Activated T-cell treated with anti-CD3 and anti-CD28 coated beads for 24 hours (primary cell): Measurements from ENCODE around the gene RANBP1.
"Not testable (repeated sequence)": the region's sequence is repeated elsewhere in the genome, so short reads cannot be mapped to it uniquely, and the experiment has no call there.

Experiments
- DNase-seq: peaks from one replicate; pipeline ENCODE4 v3.0.0-alpha.2; 2020; ENCODE audit warnings: low read depth

The RANBP1 gene

DNA sequence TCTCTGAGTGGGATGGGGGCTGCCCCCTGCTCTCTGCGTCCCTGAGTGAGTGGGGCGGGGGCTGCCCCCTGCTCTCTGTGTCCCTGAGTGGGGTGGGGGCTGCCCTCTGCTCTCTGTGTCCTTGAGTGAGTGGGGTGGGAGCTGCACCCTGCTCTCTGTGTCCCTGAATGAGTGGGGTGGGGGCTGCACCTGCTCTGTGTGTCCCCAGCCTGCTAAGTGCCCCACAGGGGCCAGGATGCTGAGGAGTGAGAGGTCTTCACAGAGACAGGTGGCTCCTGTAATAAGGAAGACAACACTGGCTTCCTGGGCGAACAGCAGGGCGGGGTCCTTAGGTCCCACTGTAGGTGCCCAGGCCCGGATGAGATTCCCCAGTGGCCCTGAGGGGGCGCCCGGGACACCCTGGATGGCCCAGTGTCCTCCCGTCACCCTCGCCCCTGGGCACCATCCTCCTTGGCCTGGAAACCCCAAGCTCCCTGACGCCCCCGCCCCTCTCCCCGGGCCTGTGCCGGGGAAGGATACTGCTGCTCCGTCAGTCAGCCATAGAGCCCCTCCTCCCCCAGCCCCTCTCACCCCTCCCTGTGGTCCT is 38.8 kb downstream of the RANBP1 start:
- no peak for DNase-seq

- DNase-seq, result no peak
Observed at GRCh38 chr22:20155330-20156041, 39.6 kb downstream of the RANBP1 start.

- DNase-seq, result no peak
Observed at GRCh38 chr22:20156042-20156389, 40.1 kb downstream of the RANBP1 start.

DNA sequence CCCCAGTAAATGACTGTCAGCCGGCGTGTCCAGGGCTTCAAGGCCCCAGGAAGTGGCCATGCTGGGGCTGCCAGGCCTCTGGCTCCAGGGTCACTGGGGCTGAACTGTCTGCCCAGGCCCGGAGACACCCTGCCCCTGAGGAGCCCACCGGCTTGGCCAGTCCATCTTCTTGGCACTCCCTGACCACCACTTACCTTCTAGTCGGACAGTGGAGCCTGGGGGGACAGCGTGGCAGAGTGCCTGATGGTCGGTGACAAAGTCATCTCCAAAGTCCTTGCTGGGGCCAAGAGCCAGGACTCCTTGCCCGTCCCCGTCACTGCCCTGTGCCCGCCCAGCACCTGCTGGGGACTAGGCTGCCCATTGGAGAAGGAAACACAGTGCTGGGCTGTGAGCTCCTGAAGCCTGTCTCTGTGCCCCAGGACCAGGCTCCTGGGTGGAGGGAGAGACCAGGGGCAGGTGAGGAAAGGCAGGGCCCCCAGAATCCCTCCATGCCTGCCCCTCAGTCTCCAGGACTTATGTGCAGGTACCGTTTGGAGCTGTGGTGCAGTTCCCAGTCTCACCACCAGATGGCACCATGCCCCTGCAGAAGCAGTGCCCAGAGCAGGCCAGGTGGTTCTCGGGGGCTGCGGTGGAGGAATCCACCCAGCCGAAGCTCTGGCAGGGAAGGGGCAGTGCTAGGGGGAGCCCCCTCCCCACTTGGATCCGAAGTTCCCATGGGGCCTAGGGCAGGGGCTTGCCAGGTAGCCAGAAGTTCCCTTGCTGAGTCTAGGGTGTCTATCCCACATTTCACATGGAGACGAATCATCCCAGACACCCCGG is 40.9 kb downstream of the RANBP1 start:
- DNase-seq, result peak; percentile 83

GRCh38 chr22:20157430-20158183 is 41.7 kb downstream of the RANBP1 start:
- DNase-seq, result no peak

DNA sequence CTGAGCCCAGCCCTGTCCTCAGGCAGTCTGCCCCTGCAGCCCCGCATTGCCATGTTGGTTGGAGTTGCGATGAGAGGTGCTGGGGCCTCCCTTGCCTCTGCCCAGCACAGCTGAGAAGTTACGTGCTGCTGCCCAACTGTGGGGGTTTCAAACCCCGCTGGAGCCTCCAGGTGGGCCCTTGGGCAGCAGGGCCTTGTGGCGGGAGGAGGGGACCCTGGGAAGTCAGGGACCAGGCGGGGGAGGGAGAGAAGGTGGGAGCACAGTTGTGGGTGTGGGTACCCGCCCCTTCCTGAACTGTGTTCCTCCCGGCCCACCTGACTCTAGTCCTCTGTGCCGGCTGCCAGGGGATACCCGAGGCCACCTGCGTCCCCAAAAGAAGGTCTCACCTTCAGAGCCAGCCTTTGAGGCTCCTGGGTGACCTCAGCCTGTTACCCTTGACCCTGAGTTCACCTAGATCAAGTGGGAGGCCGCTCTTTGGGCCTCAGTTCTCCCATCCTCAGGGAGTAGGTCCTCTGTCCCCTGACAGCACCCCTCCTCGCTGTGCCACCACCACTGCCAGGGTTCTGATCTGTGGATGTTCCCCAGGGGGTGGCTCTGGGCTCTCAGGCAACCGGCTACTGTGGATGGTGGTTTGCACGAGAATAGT is 42.6 kb downstream of the RANBP1 start:
- DNase-seq, result no peak

DNA sequence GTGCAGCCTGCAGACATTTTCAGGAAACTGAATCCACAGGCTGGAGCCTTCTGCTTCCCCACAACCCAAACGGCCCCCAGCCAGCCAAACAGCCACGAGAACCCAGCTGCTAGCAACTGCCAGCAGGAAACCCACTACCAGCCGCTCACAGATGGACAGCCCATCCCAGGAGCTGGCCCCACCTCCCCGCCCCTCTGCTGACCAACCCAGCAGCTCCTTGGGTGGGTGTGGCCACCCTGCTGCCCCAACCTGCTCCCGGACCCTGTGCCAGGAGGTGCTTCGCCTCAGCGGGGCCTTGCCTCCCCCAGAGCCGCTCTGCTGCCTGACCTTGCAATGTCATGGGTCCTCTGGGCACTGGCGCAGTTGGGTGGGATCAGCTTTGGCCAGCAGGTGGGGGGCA is 43.2 kb downstream of the RANBP1 start:
- DNase-seq, result no peak

- DNase-seq, result not testable (repeated sequence)
Observed at GRCh38 chr22:20159531-20159930, 43.6 kb downstream of the RANBP1 start.

DNA sequence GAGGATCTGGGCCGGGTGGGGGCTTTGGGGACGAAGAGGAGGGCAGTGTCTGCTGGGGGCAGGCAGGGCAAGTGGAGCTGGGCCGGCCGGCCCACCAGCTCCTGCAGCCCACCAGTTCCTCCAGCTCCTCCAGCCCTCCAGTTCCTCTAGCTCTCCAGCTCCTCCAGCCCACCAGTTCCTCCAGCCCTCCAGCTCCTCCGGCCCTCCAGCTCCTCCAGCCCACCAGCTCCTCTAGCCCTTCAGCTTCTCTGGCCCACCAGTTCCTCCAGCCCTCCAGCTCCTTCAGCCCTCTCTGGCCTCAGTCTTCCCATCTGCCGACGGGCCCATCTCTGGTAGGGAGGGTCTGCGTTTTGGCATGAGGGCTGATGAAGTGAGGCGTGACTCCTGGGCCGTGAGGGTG is 44.1 kb downstream of the RANBP1 start:
- DNase-seq, result no peak

DNA sequence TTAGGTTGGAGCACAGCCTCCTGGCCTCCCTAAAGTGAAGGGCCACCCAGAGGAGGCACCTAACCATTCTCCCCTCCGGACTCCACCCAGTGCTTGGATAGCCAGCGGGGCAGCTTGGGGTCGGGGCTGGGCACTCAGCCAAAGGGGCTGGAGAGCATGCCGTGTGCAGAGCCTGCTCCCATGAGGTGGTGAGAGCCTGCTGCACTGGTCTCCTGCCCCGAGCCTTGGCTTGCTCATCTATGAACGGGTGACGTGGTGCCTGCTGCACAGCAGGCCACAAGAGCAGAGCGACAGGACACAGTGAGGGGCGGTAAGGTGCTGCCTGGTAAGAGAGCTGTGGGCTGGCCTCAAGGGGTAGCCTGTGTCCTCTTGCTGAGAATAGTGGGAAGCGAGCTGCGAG is 49.0 kb downstream of the RANBP1 start:
- DNase-seq, result no peak

DNA sequence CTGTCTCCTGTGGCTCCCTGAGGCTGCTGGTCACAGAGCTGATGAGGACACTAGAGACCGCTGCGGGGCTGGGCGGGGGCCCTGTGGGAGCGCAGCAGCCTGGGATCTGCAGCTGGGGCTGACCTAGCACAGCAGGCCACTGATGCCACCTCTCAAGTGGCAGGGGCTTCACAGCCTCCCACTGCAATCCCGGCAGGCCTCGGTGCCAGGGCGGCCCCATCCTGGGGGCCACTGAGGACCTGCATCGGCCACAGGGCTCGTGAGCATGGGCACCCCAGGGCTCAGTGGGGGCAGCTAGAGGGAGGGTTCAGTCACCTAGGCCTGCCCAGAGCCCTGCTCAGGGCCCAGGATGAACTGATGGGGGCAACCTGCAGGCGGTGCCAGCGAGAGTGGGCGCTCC is 49.5 kb downstream of the RANBP1 start:
- DNase-seq, result no peak

DNA sequence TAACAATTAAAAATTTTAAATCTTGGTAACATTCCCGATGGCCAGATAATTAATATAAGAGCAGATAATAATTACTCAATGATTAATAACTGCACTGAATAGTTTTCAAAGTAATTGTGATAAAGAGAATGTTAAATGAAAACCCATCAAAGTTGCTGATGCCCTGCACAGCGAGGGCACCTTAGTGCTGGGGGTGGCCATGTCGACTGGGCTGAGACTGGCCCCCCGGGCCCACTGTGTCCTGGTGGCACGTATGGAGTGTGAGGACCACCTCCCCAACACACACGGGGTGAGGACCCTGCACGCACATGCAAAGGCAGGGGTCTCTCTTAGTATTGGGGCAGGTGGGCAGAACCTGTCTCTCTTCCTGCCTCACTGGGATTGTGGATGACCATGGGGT is 50.0 kb downstream of the RANBP1 start:
- DNase-seq, result no peak

GRCh38 chr22:20166703-20167102 is 50.8 kb downstream of the RANBP1 start:
- no peak for DNase-seq

DNA sequence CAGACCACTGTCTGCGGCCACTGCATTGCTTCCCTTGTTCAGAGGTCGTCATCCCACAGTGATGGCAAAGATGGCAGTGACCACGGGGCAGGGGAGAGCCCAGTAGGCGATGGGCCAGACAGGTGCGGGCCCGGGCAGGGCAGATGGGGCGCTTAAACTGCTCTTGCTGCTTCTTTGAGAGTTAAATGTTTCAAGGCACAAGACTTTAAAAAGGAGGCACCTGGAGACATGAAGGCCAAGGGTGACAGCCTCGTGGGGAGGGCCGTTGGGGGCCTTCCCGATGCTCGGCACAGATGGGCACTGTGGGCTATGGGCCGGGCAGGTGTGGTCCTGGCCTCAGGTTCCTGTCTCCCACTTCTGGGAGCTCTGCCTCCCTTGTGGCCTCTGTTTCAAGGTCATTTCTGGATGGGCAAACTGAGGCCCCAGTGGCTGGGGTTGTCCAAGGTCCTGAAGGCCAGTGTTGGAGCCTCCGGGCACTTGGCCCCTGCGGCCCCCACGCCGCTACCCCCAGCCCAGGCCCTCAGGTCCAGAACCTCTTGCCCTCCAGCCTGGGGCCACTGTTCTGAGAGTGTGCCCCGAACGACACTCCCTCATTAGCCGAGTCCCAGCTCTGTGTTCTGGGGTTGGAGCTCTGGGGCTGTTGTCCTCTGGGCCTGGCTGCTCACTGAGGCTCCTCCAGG is 51.9 kb downstream of the RANBP1 start:
- DNase-seq, result no peak

- DNase-seq, result no peak
Observed at GRCh38 chr22:20169253-20169822, 53.4 kb downstream of the RANBP1 start.

DNA sequence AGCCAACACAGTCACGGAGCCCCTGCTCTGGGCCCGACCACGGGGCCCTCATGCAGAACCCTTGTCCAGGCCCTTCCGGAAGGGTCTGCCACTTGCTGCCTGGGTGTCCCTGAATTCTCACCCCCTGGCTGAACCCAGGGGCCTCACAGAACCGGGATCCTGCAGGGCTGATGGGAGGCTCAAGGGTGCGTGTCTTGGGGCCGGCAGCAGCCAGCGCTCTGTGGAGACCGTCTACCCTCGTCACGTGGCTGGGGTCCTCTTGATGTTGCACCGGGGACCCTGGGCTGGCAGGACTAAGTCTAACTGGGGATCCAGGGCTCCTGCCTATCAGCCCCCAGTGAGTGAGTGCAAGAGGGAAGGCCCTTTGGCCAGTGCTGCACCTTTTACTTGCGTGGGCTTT is 54.3 kb downstream of the RANBP1 start:
- DNase-seq, result no peak

GRCh38 chr22:20171288-20172140 is 55.6 kb downstream of the RANBP1 start:
- DNase-seq, result no peak

- DNase-seq, result no peak
Observed at GRCh38 chr22:20172141-20172613, 56.3 kb downstream of the RANBP1 start.

DNA sequence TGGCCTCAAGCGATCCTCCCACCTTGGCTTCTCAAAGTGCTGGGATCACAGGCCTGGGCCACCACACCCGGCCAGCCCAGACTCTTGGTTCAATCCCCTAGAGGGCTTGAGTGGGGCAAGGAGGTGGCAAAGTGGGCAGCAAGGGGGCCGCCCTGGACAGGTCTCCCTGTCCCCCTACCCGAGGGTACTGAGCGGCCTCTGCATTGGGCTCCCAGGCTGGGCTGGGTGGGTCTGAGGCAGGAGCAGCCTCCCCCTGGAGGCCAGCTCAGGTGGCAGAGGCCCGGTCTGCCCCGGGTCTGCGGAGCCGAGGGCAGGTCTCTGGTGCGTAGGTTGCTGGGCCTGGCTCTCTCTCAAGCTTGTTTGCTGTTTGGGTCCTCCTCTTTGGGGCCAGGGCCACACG is 57.3 kb downstream of the RANBP1 start:
- DNase-seq, result no peak

DNA sequence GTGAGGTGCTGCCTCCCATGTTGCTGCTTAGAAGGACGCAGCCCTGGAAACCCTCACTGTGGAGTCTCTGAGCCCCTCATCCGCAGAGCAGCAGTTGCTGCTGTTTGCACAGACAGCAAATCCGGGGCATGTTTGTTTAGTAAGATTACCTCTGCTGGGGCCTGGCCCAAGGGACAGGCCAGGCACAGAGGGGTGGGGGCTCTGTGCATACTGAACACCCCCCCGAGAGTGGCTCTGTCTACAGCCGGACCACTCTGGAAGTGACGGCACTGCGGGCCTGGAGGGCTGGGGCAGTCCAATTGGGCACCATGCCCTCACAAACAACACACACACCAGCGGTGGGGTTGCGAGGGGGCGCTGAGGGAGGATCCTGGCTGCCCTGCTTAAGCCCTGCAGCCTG is 57.9 kb downstream of the RANBP1 start:
- DNase-seq, result no peak
